Fibroblast of lung (primary cell): ENCODE results near the gene LINC00305.

Experiments used
- EZH2 ChIP-seq: IDR thresholded peaks from 2 replicates; pipeline ENCODE4 v1.5.1; 2012; ENCODE audit warnings: low read length, control low read depth, mild to moderate bottlenecking; ENCODE audit errors: missing control alignments
- TF ChIP-seq, protein P1 (sequence below), 2 donors: IDR thresholded peaks in 1 of 2; conservative IDR thresholded peaks in 1 of 2; 1 replicate in 1 of 2; 2 replicates in 1 of 2; pipeline ENCODE4 v1.5.1; 2011 to 2012; ENCODE audit warnings: low read length in 2 of 2, control low read depth in 1 of 2, inconsistent platforms in 1 of 2, low read depth in 1 of 2, mild to moderate bottlenecking in 1 of 2

DNA sequence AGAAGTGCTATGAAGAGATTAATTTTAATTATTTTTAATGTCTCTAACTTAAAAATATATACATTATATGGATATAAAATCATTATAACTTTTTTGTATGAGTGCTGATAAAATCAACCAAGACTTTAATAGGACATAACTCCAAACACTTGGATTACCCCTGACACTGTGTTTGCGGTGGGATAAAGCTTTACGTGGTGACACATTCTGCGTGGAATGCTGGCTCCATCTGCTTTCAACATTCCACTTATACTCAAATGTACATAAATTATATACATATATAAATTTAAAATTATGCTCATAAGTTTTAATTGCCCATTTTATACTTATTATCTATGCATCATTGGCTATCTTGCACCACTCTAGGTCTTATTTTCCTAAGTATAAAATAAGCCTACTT lies 30.5 kb downstream of the LINC00305 start:
- TF ChIP-seq, protein P1, sequence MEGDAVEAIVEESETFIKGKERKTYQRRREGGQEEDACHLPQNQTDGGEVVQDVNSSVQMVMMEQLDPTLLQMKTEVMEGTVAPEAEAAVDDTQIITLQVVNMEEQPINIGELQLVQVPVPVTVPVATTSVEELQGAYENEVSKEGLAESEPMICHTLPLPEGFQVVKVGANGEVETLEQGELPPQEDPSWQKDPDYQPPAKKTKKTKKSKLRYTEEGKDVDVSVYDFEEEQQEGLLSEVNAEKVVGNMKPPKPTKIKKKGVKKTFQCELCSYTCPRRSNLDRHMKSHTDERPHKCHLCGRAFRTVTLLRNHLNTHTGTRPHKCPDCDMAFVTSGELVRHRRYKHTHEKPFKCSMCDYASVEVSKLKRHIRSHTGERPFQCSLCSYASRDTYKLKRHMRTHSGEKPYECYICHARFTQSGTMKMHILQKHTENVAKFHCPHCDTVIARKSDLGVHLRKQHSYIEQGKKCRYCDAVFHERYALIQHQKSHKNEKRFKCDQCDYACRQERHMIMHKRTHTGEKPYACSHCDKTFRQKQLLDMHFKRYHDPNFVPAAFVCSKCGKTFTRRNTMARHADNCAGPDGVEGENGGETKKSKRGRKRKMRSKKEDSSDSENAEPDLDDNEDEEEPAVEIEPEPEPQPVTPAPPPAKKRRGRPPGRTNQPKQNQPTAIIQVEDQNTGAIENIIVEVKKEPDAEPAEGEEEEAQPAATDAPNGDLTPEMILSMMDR (conservative IDR thresholded peaks at IDR 0.05 in 1 of 2, IDR thresholded peaks at IDR 0.05 in 1 of 2; ENCODE audit: low read depth in 1 of 2, low read length in 2 of 2), result no peak
- TF ChIP-seq EZH2, result no peak
